ENCODE data around the gene PTPN6. TPM values are rescaled to one million over a fixed set of nuclear protein-coding genes. Genes with fewer than 3 reads are reported as not detected.

PTPN6 gene
- total and polyA plus RNA-seq, 9 of the 15 experiments (the other 6 are each of a cell fraction or from before 2014, with no cell fraction given), result 1.5 to 5.1 (median 3.9) TPM

- TF ChIP-seq ZBTB26 (CRISPR knock-in tag; IDR thresholded peaks at IDR 0.05) (peak; percentile 99), MEF2A (IDR thresholded peaks at IDR 0.05; ENCODE audit: control insufficient read depth, low read depth, low read length) (peak; percentile 88), JUND (IDR thresholded peaks at IDR 0.05; ENCODE audit: borderline replicate concordance, low read depth, low read length) (peak; percentile 24; the same call in 1 of the 2 replicates), JUND (tag; IDR thresholded peaks at IDR 0.05; ENCODE audit: borderline replicate concordance, low read depth, low read length) (no peak), CREB1 (IDR thresholded peaks at IDR 0.05) (peak; percentile 23; the same call in 1 of the 2 replicates), CREB1 (CRISPR knock-in tag; IDR thresholded peaks at IDR 0.05) (no peak; the same call in 1 of the 2 replicates), SOX6 (IDR thresholded peaks at IDR 0.05) (peak; percentile 14; the same call in 1 of the 2 replicates), ZNF197 (CRISPR knock-in tag; IDR thresholded peaks at IDR 0.05; ENCODE audit: low read depth) (no peak; the same call in 1 of the 2 replicates), ELF1 (tag; IDR thresholded peaks at IDR 0.05) (peak; percentile 78), NFYB (IDR thresholded peaks at IDR 0.05; ENCODE audit: extremely low read depth, insufficient read length) (no peak), ZNF696 (CRISPR knock-in tag; conservative IDR thresholded peaks at IDR 0.05) (peak; percentile 95), SMAD2 (IDR thresholded peaks at IDR 0.05; ENCODE audit: low read depth, low read length) (no peak), C11orf30 (IDR thresholded peaks at IDR 0.05; ENCODE audit: low read depth) (0 out of 2 replicates have a peak, but pooled peaks have one; percentile 6), CBFA2T3 (IDR thresholded peaks at IDR 0.05) (peak; percentile 30; the same call in 1 of the 2 replicates), E2F6 (IDR thresholded peaks at IDR 0.05; ENCODE audit: borderline replicate concordance in 1 of 2, extremely low read depth in 1 of 2, insufficient read depth in 1 of 2, insufficient read length in 1 of 2, low read depth in 1 of 2, low read length in 1 of 2, poor library complexity in 1 of 2, severe bottlenecking in 1 of 2) (peak in 1 of 2 experiments; percentile 34), RAD21 (CRISPR knock-in tag; conservative IDR thresholded peaks at IDR 0.05 in 1 of 2, IDR thresholded peaks at IDR 0.05 in 1 of 2) (peak in 1 of 2 experiments; percentile 45; a peak in 1 of 4 replicates), MYC (IDR thresholded peaks at IDR 0.05; ENCODE audit: low read depth, low read length) (no peak; the same call in 1 of the 2 replicates), MYC (CRISPR knock-in tag; IDR thresholded peaks at IDR 0.05; ENCODE audit: borderline replicate concordance, low read depth) (peak; percentile 85; the same call in 1 of the 2 replicates), PCBP2 (IDR thresholded peaks at IDR 0.05; ENCODE audit: low read depth, low read length, poor library complexity, severe bottlenecking) (no peak), MLLT1 (IDR thresholded peaks at IDR 0.05) (peak; percentile 74 to 80), SMAD4 (CRISPR knock-in tag; conservative IDR thresholded peaks at IDR 0.05) (0 out of 2 replicates have a peak, but pooled peaks have one; percentile 5)
- TF ChIP-seq, protein P1, sequence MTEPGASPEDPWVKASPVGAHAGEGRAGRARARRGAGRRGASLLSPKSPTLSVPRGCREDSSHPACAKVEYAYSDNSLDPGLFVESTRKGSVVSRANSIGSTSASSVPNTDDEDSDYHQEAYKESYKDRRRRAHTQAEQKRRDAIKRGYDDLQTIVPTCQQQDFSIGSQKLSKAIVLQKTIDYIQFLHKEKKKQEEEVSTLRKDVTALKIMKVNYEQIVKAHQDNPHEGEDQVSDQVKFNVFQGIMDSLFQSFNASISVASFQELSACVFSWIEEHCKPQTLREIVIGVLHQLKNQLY (CRISPR knock-in tag; conservative IDR thresholded peaks at IDR 0.05), result peak in 1 of 2 experiments; percentile 98; a peak in 2 of 4 replicates
These were observed 7.3 kb upstream of the PTPN6 start, which contains the start of the genes C12orf57 and RNU7-1 (continued) for GRCh38 chr12:6943722-6944380.

All from K562 (cell line).